Measurements from ENCODE around the gene TMBIM6.
"Not testable (repeated sequence)": the region's sequence is repeated elsewhere in the genome, so short reads cannot be mapped to it uniquely, and the experiment has no call there.

TMBIM6 gene

GRCh38 chr12:49730568-49731101 is 10.7 kb upstream of the TMBIM6 start:
- DNase-seq, result no peak

DNA sequence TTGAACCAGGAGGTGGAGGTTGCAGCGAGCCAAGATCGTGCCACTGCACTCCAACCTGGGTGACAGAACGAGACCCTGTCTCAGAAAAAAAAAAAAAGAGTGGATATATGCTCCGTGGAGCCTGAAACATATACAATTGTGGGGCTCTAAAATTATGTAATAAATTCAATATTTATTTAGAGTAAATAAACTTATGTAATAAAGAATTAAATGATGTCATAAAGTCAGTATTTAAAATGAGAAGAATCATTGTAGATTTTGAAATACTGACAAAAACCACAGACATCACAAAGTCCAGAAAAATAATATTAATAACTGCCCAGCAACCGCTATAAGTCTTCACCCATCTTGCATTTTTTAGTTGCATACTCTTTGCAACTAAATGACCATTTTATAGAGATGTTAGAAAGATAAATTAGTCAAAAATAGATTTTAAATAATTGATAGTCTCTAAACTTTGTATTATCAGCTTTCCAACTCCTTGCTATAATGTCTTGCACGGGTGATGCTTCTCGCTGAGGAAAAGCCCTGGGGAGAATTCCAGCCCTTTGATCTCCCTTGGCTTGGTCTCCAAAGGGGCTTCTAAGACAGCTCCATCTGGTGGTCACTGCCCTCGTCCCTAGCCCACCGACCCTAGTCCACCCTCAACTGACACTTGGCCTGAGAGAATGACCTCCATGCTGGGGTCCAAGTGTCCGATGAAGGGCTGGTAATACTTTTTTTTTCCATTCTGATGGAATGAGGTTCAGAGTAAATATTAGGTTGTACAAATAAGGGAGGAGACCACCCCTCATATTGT is 7.9 kb upstream of the TMBIM6 start:
- DNase-seq, result no peak

DNA sequence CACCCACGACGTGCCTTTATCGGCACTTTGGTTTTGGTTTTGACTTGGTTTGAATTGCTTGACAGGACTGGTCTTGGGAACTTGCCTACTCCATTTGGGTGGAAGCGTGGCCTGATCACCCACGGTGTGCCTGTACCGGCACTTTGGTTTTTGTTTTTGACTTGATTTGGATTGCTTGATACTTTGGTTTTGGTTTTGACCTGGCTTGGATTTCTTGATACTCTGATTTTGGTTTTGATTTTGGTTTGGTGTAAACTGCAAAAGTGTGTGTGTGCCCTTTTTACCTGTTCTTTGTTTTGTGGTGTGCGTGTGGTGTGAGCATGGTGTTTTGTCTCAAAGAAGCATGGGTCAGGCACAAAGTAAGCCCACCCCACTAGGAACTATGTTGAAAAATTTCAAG is 6.5 kb upstream of the TMBIM6 start:
- not testable (repeated sequence) for DNase-seq

- not testable (repeated sequence) for DNase-seq
Measured at GRCh38 chr12:49738721-49739120, 2.6 kb upstream of the TMBIM6 start.

DNA sequence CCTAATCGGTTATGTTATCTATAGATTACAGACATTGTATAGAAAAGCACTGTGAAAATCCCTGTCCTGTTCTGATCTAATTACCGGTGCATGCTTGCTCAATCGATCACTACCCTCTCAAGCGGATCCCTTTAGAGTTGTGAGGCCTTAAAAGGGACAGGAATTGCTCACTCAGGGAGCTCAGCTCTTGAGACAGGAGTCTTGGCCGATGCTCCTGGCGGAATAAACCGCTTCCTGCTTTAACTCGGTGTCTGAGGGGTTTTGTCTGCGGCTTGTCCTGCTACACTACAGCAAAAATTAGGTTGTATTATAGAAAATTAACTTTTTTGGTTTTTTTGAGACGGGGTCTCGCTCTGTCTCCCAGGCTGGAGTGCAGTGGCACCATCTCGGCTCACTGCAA is 1.1 kb upstream of the TMBIM6 start:
- not testable (repeated sequence) for DNase-seq

GRCh38 chr12:49741882-49742620 is 694 bp downstream of the TMBIM6 start:
- peak; percentile 69 for DNase-seq

DNA sequence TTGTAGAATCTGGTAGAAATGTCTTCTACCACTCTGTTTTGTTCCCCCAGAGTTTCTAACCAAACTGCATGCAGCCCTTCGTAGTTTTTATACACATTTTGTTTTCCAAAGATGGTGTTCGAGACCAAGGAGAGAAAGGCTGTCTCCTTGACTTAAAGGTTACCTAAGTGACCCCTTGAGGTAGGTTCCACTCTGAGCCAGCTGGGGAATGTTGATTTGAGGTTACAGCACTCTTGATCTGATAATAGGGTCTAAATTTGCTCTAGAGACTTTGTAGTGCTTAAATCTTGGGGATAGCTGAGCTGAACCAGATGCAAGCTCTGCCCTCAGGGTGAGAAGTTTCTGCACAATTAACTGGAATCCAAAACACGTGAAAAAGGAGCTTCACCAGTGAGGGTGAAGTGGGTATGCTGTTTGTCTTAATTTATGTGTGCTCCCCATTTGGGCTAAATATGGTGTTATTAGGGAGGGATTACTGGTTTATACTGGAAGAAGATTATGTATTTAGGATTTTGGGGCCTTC is 3.1 kb downstream of the TMBIM6 start:
- DNase-seq, result no peak

GRCh38 chr12:49748306-49748705 is 6.9 kb downstream of the TMBIM6 start:
- no peak for DNase-seq

GRCh38 chr12:49748800-49749199 is 7.4 kb downstream of the TMBIM6 start:
- DNase-seq, result no peak

DNA sequence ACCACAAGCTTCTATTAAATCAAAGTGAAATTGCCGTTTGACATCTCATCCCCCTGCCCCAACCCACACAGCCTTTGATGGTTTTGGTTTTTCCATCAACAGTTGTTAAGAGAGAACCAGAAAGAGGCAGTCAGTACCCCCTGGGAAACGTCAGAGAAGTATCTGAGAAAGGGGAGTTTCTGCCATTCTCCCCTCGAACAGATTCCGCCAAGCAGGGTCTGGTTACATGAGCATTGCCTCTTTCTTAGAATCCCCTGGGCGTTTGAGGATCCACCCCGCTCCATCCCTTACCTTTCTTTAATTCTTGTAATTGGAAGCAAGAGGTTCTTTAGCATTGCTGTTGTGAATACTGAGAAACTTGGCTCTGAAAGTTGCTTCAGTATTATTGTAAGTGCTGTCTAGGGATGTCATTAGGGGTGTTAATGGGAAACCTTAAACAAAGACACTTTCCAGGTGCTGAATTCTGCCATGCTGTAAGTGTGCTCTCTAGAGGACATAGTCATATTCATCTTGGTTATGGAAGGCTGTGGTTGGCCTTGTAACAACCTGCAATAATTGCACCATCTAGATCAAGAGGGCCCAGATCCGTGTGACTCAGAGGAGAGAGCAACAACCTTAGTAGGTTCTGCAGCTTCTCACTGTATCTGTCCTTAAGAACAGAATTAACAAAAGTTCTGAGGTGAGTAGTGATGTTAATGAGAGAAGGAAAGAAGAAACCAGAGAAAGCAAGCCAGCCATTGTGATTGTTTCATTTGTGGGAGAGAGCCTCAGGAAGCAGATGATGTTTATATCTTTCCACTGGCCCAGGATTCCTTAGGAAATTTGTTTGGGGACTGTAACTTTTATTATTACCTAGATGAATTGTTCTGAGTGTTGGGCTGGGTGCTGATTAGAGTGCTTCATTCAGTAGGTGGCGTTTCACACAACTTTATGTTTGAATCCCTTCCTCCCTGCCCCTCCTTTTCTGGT is 9.0 kb downstream of the TMBIM6 start:
- peak; percentile 39 for DNase-seq

GRCh38 chr12:49750996-49751393 is 9.6 kb downstream of the TMBIM6 start:
- DNase-seq, result no peak

GRCh38 chr12:49761677-49762467 is 20.5 kb downstream of the TMBIM6 start:
- no peak for DNase-seq

GRCh38 chr12:49762468-49762847 is 21.1 kb downstream of the TMBIM6 start:
- no peak for DNase-seq

- peak; percentile 75 for DNase-seq
Measured at GRCh38 chr12:49763006-49763591, 21.7 kb downstream of the TMBIM6 start.

- no peak for DNase-seq
Measured at GRCh38 chr12:49764126-49764525, 22.8 kb downstream of the TMBIM6 start.

GRCh38 chr12:49766115-49766455 is 24.7 kb downstream of the TMBIM6 start:
- DNase-seq, result no peak

GRCh38 chr12:49767333-49767732 is 26.0 kb downstream of the TMBIM6 start:
- DNase-seq, result no peak

DNA sequence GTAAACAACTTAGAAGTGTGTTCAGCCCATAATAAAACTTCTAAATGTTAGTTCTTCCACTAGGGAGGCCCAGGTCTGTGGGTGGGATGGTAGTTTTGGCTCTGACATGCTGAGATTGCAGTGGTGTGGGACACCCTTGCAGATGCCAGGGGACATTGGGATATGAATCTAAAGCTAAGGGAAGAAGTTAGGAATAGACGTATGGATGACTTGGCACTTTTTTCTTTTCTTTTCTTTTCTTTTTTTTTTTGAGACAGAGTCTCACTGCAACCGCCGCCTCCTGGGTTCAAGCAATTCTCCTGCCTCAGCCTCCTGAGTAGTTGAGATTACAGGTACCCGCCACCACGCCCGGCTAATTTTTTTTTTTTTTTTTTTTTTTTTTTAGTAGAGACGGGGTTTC is 31.7 kb downstream of the TMBIM6 start:
- DNase-seq, result not testable (repeated sequence)

DNA sequence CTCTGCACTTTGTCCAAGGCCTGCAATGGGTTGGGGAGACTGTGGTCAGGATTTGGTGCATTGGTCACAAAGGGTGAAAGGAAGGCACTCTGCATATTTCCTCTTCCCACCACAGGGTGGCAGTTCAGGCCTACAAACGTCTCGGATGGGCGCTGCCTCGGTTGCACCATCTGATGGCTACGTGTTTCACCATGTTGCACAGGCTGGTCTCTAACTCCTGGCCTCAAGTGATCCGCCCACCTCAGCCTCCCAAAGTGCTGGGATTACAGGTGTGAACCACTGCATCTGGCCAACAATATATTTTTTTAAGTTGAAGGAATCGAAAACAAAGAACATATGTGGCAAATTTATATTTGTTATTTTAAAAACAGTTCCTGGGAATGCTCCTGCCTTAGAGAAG is 35.1 kb downstream of the TMBIM6 start:
- peak; percentile 4 for DNase-seq

GRCh38 chr12:49776858-49777257 is 35.5 kb downstream of the TMBIM6 start:
- no peak for DNase-seq

- DNase-seq, result no peak
Measured at GRCh38 chr12:49777341-49777740, 36.0 kb downstream of the TMBIM6 start.

Data from activated T-cell treated with anti-CD3 and anti-CD28 coated beads for 4 hours (primary cell).